Suprapubic skin (tissue), 3 donors: ENCODE results near the gene MYO7B.

Experiments used
- CTCF ChIP-seq, 2 donors: fragments of 200-600 bp in 1 of 2; fragments of 450-650 bp in 1 of 2; sonication (generic) in 1 of 2; IDR thresholded peaks; one replicate each; pipeline ENCODE4 v1.5.1; 2016 to 2019; ENCODE audit warnings: antibody characterized with exemption in 2 of 2, mild to moderate bottlenecking in 1 of 2, moderate library complexity in 1 of 2
- EP300 ChIP-seq: sonication (generic); formaldehyde crosslinking; IDR thresholded peaks from one replicate; pipeline ENCODE4 v1.6.1; 2017; ENCODE audit warnings: antibody characterized with exemption
- POLR2A ChIP-seq, 2 donors: fragments of 450-650 bp; IDR thresholded peaks; one replicate each; pipeline ENCODE4 v1.6.1; 2017; ENCODE audit warnings: antibody characterized with exemption in 2 of 2, mild to moderate bottlenecking in 2 of 2, moderate library complexity in 2 of 2

- no peak for TF ChIP-seq CTCF (IDR thresholded peaks at IDR 0.05)
- no peak for TF ChIP-seq EP300
- TF ChIP-seq POLR2A (IDR thresholded peaks at IDR 0.05) = no peak
Observed at GRCh38 chr2:127514076-127514475, 21.4 kb upstream of the MYO7B start.
